Activated CD4-positive, alpha-beta memory T cell treated with anti-CD3 and anti-CD28 coated beads for 36 hours (primary cell): ENCODE measurements around the gene SCN10A. TPM values are rescaled to one million over a fixed set of nuclear protein-coding genes. Genes with fewer than 3 reads are reported as not detected.

Experiments used
- CTCF ChIA-PET: fragments of 350-600 bp; sonication (Branson Sonifier 250); formaldehyde crosslinking; loops from one replicate; lab custom pipeline; 2021; ENCODE audit warnings: antibody characterized with exemption, inconsistent platforms; lab: Charles Lee
- POLR2A ChIA-PET: fragments of 350-600 bp; sonication (Branson Sonifier 250); formaldehyde crosslinking; loops from one replicate; lab custom pipeline; 2021; ENCODE audit warnings: antibody characterized with exemption; lab: Charles Lee
- DNase-seq: peaks from one replicate; pipeline ENCODE4 v3.0.0-alpha.2; 2020
- H3K27ac Mint-ChIP-seq: one replicate; pipeline ENCODE4 v1.8.0; 2021; ENCODE audit warnings: mixed read lengths
- H3K27me3 Mint-ChIP-seq: one replicate; pipeline ENCODE4 v1.8.0; 2021; ENCODE audit warnings: mixed read lengths
- H3K36me3 Mint-ChIP-seq: one replicate; pipeline ENCODE4 v1.8.0; 2021; ENCODE audit warnings: mixed read lengths
- H3K4me1 Mint-ChIP-seq: one replicate; pipeline ENCODE4 v1.8.0; 2021; ENCODE audit warnings: low read depth, mixed read lengths
- H3K4me3 Mint-ChIP-seq: one replicate; pipeline ENCODE4 v1.8.0; 2021; ENCODE audit warnings: mild to moderate bottlenecking, mixed read lengths
- H3K9me3 Mint-ChIP-seq: one replicate; pipeline ENCODE4 v1.8.0; 2021; ENCODE audit warnings: mixed read lengths
- intact Hi-C: fragments of 100-400 bp; cut with micrococcal nuclease; formaldehyde crosslinking; loops from one replicate; pipeline ENCODE4 v1.15.1; 2023
- total RNA-seq, 2 experiments: library from RNA; stranded (reverse); gene quantifications; one replicate each; pipeline ENCODE4 v1.2.3, GENCODE V29; 2021

The SCN10A gene
- total RNA-seq, 2 experiments from 2014 or later: not detected

- H3K9me3 Mint-ChIP-seq: no peaks in the 10 kb centered on the region
- peaks cover 7% of the 10 kb centered on the region for H3K27me3 Mint-ChIP-seq
- intact Hi-C loops: no loop called here
- H3K4me3 Mint-ChIP-seq: no peak overlapping the region
- DNase-seq: no peak
- ChIA-PET CTCF (no interaction called here), POLR2A (no interaction called here)
- no peaks in the 10 kb centered on the region for H3K4me1 Mint-ChIP-seq
- H3K27ac Mint-ChIP-seq: no peak overlapping the region
- no peaks in the 10 kb centered on the region for H3K36me3 Mint-ChIP-seq
These were observed 10.0 kb upstream of the SCN10A start for GRCh38 chr3:38826001-38826400.

DNA sequence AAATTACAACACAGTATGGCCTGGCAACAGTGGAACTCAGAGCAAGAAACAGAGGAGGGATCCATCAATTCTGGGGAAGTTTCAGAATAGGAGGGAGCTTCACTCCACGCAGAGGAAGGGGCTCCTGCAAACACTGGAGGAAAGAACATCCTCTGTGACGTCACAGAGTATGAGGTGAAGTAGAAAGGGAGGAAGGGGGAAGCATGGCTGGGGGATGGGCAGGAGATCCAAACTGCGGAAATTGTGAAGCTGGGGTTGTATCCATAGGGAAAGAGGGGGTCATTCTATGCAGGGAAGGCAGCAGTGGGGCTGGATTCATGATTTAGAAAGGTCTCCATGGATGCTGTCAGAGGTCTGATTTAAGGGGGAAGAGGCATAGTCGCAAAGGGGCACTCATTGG lies 8.3 kb upstream of the SCN10A start:
- no peaks in the 10 kb centered on the region for H3K9me3 Mint-ChIP-seq
- no peaks in the 10 kb centered on the region for H3K36me3 Mint-ChIP-seq
- DNase-seq: no peak
- H3K4me3 Mint-ChIP-seq: no peak overlapping the region
- ChIA-PET POLR2A (no interaction called here), CTCF (no interaction called here)
- peaks cover 7% of the 10 kb centered on the region for H3K27me3 Mint-ChIP-seq
- no peak overlapping the region for H3K27ac Mint-ChIP-seq
- intact Hi-C loops: no loop called here
- no peaks in the 10 kb centered on the region for H3K4me1 Mint-ChIP-seq

DNA sequence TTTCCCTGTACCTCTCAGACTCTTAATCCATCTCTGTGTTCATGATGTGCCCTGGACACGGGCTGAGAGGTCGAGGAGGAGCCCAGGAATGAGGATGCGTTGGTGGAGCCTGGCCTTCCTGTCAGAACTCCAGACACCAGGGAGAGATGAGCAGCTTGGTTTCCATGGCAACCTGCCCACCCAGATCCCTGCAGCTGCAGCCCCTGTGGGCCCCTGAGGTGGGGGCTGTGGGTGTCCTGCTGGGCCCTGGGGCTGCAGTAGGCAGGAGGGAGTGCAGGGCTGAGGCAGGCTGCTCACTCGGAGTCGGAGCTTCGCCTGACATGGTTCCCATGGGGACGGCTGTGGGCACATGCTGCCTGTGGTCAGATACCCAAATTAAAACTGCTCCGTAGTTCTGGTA lies 7.7 kb upstream of the SCN10A start:
- ChIA-PET CTCF (no interaction called here), POLR2A (no interaction called here)
- no peaks in the 10 kb centered on the region for H3K9me3 Mint-ChIP-seq
- H3K27me3 Mint-ChIP-seq: peaks cover 7% of the 10 kb centered on the region
- H3K27ac Mint-ChIP-seq: no peak overlapping the region
- H3K36me3 Mint-ChIP-seq: no peaks in the 10 kb centered on the region
- intact Hi-C loops: no loop called here
- H3K4me1 Mint-ChIP-seq: no peaks in the 10 kb centered on the region
- H3K4me3 Mint-ChIP-seq: no peak overlapping the region
- DNase-seq: no peak

GRCh38 chr3:38823186-38823585 lies 7.2 kb upstream of the SCN10A start:
- Mint-ChIP-seq H3K27me3 (peaks cover 7% of the 10 kb centered on the region), H3K4me3 (no peak overlapping the region), H3K36me3 (no peaks in the 10 kb centered on the region), H3K4me1 (no peaks in the 10 kb centered on the region), H3K27ac (no peak overlapping the region), H3K9me3 (no peaks in the 10 kb centered on the region)
- no peak for DNase-seq
- intact Hi-C loops: no loop called here
- ChIA-PET POLR2A (no interaction called here), CTCF (no interaction called here)

DNA sequence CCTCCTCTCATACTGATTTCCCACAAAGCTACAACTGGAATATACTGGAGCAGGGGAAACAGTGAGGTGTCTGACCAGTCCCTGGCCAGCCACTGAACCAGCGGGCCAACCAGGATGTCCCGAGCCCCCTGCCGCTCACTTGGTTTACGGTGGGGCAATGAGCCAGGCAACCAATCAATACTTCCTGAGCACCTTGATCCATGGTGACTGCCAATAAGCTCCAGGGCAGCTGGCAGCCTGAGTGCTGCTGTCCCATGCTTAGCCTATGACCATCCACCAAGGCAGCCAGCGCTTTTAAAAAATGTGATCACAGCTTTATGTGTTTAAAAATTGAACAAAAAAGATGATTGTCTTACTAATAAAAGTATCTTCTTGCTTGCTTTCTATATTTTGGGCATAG lies 4.2 kb downstream of the SCN10A start:
- intact Hi-C loops: no loop called here
- H3K27ac Mint-ChIP-seq: no peak overlapping the region
- H3K36me3 Mint-ChIP-seq: no peaks in the 10 kb centered on the region
- H3K27me3 Mint-ChIP-seq: peaks cover 6% of the 10 kb centered on the region
- H3K4me3 Mint-ChIP-seq: no peak overlapping the region
- POLR2A ChIA-PET: no interaction called here
- H3K4me1 Mint-ChIP-seq: no peaks in the 10 kb centered on the region
- H3K9me3 Mint-ChIP-seq: no peaks in the 10 kb centered on the region
- CTCF ChIA-PET: no interaction called here
- DNase-seq: no peak

GRCh38 chr3:38805765-38806386 lies 10.1 kb downstream of the SCN10A start:
- H3K9me3 Mint-ChIP-seq: no peaks in the 10 kb centered on the region
- peak; percentile 58 for DNase-seq
- H3K36me3 Mint-ChIP-seq: no peaks in the 10 kb centered on the region
- no peaks in the 10 kb centered on the region for H3K27me3 Mint-ChIP-seq
- POLR2A ChIA-PET: no interaction called here
- no peaks in the 10 kb centered on the region for H3K4me1 Mint-ChIP-seq
- no peak overlapping the region for H3K4me3 Mint-ChIP-seq
- intact Hi-C loops: no loop called here
- no peak overlapping the region for H3K27ac Mint-ChIP-seq
- CTCF ChIA-PET: interaction anchor here (0.7 to 2.1 kb wide), 4 partner anchors 10 to 194 kb away, joined by 3 to 6 read pairs (median 4); no protein-coding TSS in a partner anchor

- no peak for DNase-seq
- H3K27me3 Mint-ChIP-seq: no peaks in the 10 kb centered on the region
These were observed 11.0 kb downstream of the SCN10A start for GRCh38 chr3:38805004-38805403.

GRCh38 chr3:38800511-38800910 lies 15.5 kb downstream of the SCN10A start:
- no peaks in the 10 kb centered on the region for H3K9me3 Mint-ChIP-seq
- H3K27ac Mint-ChIP-seq: no peak overlapping the region
- H3K4me3 Mint-ChIP-seq: no peak overlapping the region
- peaks cover 8% of the 10 kb centered on the region for H3K27me3 Mint-ChIP-seq
- H3K4me1 Mint-ChIP-seq: no peaks in the 10 kb centered on the region
- no peaks in the 10 kb centered on the region for H3K36me3 Mint-ChIP-seq
- intact Hi-C loops: no loop called here
- ChIA-PET POLR2A (no interaction called here), CTCF (no interaction called here)
- no peak for DNase-seq

More at GRCh38 chr3:38805004-38805403, 11.0 kb downstream of the SCN10A start:
- intact Hi-C loops: no loop called here
- ChIA-PET POLR2A (no interaction called here), CTCF (interaction anchor here (1.3 to 2.1 kb wide), 2 partner anchors 9 to 66 kb away, joined by 5 to 6 read pairs; no protein-coding TSS in a partner anchor)
- H3K4me3 Mint-ChIP-seq: no peak overlapping the region
- no peak overlapping the region for H3K27ac Mint-ChIP-seq
- H3K9me3 Mint-ChIP-seq: no peaks in the 10 kb centered on the region
- H3K36me3 Mint-ChIP-seq: no peaks in the 10 kb centered on the region
- H3K4me1 Mint-ChIP-seq: no peaks in the 10 kb centered on the region

- ChIA-PET CTCF (no interaction called here), POLR2A (no interaction called here)
- intact Hi-C loops: no loop called here
- H3K9me3 Mint-ChIP-seq: no peaks in the 10 kb centered on the region
- no peaks in the 10 kb centered on the region for H3K4me1 Mint-ChIP-seq
- no peak overlapping the region for H3K27ac Mint-ChIP-seq
- no peaks in the 10 kb centered on the region for H3K36me3 Mint-ChIP-seq
- peaks cover 8% of the 10 kb centered on the region for H3K27me3 Mint-ChIP-seq
- H3K4me3 Mint-ChIP-seq: no peak overlapping the region
- DNase-seq: no peak
These were observed 22.3 kb downstream of the SCN10A start for GRCh38 chr3:38793721-38794120.

- intact Hi-C loops: no loop called here
- DNase-seq: no peak
- Mint-ChIP-seq H3K4me3 (no peak overlapping the region), H3K27ac (no peak overlapping the region), H3K36me3 (no peaks in the 10 kb centered on the region), H3K9me3 (no peaks in the 10 kb centered on the region), H3K27me3 (peaks cover 6% of the 10 kb centered on the region), H3K4me1 (no peaks in the 10 kb centered on the region)
- POLR2A ChIA-PET: no interaction called here
- CTCF ChIA-PET: interaction anchor here (0.9 kb wide), 1 partner anchor 13 kb away, joined by 3 read pairs; no protein-coding TSS in a partner anchor
These were observed 23.0 kb downstream of the SCN10A start for GRCh38 chr3:38792983-38793382.

- Mint-ChIP-seq H3K4me1 (no peaks in the 10 kb centered on the region), H3K27me3 (peaks cover 8% of the 10 kb centered on the region), H3K4me3 (no peak overlapping the region), H3K9me3 (no peaks in the 10 kb centered on the region), H3K36me3 (no peaks in the 10 kb centered on the region), H3K27ac (no peak overlapping the region)
- ChIA-PET POLR2A (no interaction called here), CTCF (no interaction called here)
- intact Hi-C loops: no loop called here
- no peak for DNase-seq
These were observed 33.9 kb downstream of the SCN10A start for GRCh38 chr3:38782148-38782547.

GRCh38 chr3:38773528-38773927 lies 42.5 kb downstream of the SCN10A start:
- no peak overlapping the region for H3K4me3 Mint-ChIP-seq
- peaks cover 16% of the 10 kb centered on the region for H3K27me3 Mint-ChIP-seq
- no peaks in the 10 kb centered on the region for H3K36me3 Mint-ChIP-seq
- CTCF ChIA-PET: interaction anchor here (1.2 kb wide), 1 partner anchor 226 kb away, joined by 3 read pairs; no protein-coding TSS in a partner anchor
- intact Hi-C loops: no loop called here
- POLR2A ChIA-PET: no interaction called here
- DNase-seq: no peak
- H3K9me3 Mint-ChIP-seq: peaks cover 4% of the 10 kb centered on the region
- H3K4me1 Mint-ChIP-seq: no peaks in the 10 kb centered on the region
- H3K27ac Mint-ChIP-seq: no peak overlapping the region

GRCh38 chr3:38763569-38763968 lies 52.4 kb downstream of the SCN10A start:
- intact Hi-C loops: no loop called here

More at GRCh38 chr3:38763569-38763968, 52.4 kb downstream of the SCN10A start:
- DNase-seq: no peak
- Mint-ChIP-seq H3K4me1 (no peaks in the 10 kb centered on the region), H3K27me3 (peaks cover 3% of the 10 kb centered on the region), H3K36me3 (no peaks in the 10 kb centered on the region), H3K9me3 (peaks cover 5% of the 10 kb centered on the region), H3K4me3 (no peak overlapping the region), H3K27ac (no peak overlapping the region)
- POLR2A ChIA-PET: no interaction called here
- CTCF ChIA-PET: no interaction called here
